ENCODE data around the gene SRP54.
"Not testable (repeated sequence)": the region's sequence is repeated elsewhere in the genome, so short reads cannot be mapped to it uniquely, and the experiment has no call there.

SRP54 gene

DNA sequence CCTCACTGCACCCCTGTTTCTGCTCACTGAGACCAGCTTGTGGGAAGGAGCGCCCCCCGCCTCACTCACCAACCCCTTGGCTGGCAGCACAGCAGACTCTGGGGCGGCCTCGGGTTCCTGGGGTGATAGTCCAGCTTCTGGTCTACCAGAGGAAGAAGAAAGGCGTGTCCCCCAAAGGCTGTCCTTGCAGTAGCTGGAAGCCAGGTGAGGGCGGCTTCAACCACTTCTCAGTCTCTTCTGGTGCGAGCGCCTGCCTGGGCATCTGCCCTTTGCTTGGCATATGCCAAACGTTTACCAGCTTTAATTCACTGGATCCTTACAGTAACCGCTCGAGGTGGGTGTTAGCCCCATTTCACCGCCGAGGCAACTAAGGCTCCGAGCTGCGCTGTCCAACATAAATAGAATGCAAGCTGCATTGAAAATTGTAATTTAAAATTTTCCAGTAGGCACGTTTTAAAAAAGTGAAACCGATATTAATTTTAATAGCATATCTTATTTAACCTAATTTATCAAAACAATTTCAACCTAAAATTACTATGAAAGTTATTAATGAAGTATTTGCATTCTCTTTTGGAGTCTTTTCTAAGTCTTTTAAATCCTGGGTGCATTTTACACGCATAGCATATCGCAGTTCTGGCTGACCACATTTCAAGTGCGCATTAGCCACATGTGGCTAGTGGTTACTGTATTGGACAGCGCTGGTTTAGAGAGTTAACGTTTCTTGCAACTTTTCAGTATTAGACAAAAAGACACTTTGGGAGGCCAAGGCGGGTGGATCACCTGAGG, 64.2 kb downstream of the SRP54 start:
- peak; percentile 55 for DNase-seq (ENCODE audit: low spot score)

DNA sequence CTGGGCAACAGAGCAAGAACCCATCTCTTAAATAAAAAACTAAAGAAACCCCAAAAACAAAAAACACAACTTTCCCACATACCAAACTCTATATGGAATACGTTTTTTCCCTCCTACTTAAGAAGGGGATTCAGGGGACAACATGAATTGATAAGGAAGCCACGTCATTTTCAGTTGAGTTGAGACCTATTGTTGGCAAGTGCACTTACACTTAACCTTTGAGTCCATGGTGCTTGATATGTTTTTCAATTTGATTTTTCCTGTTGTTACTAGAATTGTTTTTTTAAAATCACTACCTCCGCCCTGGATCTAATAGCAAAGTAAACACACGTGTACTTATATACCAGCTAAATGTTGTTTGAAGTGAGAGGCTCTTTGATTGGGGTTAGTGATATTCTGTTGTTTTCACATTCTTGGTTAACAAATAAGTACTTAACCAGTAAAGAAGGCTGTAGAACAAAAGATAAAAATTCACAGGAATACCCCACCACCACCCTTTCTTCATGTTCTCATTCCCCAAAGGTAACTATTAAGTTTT, 65.3 kb downstream of the SRP54 start:
- no peak for DNase-seq (ENCODE audit: low spot score)

GRCh38 chr14:35050652-35051051, 67.9 kb downstream of the SRP54 start:
- no peak for DNase-seq (ENCODE audit: low spot score)

GRCh38 chr14:35051796-35052195, 69.0 kb downstream of the SRP54 start:
- DNase-seq (ENCODE audit: low spot score) = peak; percentile 47

DNA sequence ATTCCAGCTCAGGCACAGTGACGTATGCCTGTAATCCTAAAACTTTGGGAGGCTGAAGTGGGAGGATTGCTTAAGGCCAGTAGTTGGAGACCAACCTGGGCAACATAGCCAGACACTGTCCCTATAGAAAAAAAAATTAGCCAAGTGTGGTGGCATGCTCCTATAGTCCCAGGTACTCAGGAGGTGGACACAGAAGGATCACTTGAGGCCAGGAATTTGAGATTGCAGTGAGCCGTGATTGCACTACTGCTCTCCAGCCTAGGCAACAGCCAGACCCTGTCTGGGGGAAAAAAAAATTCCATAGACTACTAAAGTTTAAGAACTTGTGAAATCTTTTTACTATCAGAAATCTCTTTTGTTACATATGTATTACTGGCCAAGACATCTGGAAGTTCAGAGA, 69.8 kb downstream of the SRP54 start:
- DNase-seq (ENCODE audit: low spot score) = no peak

DNA sequence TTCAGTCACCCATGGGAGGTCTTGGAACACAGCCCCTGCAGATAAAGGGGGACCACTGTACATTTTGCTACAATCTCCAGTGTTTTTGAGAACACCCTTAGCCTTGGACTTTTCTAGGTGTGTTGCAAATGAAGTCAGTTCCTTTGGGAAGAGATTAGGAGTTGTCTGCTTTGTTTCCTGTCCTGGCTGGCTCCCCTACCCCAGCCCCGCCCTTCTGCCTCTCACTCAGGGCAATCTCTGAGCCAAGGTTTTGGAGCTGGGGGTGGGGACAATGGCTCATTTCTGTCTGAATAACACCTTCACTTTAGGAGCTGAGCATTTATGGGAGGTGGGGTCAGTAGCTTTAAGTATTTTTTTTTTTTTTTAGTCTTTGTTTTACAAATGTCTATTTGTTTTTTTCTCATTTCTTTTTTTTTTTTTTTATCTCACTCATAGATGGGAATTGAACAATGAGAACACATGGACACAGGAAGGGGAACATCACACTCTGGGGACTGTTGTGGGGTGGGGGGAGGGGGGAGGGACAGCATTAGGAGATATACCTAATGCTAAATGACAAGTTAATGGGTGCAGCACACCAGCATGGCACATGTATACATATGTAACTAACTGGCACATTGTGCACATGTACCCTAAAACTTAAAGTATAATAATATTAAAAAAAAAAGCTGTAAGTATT, 78.5 kb downstream of the SRP54 start:
- DNase-seq (ENCODE audit: low spot score) = not testable (repeated sequence)

- DNase-seq (ENCODE audit: low spot score) = not testable (repeated sequence)
These were observed 82.9 kb downstream of the SRP54 start for GRCh38 chr14:35065731-35066130.

GRCh38 chr14:35068238-35069012, 85.6 kb downstream of the SRP54 start:
- DNase-seq (ENCODE audit: low spot score) = no peak

DNA sequence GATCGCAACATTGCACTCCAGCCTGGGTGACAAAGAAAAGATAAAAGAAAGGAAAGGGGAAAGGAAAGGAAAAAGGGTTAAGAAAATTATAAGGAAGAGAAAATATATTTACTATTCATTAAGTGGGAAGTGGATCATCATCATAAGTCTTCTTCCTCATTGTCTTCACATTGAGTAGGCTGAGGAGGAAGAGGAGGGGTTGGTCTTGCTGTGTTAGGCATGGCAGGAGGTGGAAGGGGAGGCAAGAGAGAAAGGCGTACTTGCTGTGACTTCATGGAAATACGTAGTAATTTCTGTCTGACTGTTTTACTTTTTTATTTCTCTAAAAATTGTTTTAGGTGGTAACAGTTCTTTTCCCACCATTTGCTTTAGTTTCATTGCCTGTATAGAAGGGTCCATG, 89.4 kb downstream of the SRP54 start:
- no peak for DNase-seq (ENCODE audit: low spot score)

GRCh38 chr14:35073486-35073885, 90.7 kb downstream of the SRP54 start:
- DNase-seq (ENCODE audit: low spot score) = no peak

- no peak for DNase-seq (ENCODE audit: low spot score)
These were observed 95.3 kb downstream of the SRP54 start for GRCh38 chr14:35078082-35078481.

Measured in SW480 (cell line).